IPS DF 6.9 (cell line): ENCODE data around the gene PARD6G.
A peak's percentile ranks its signal among the peaks of the same experiment; 100 is the strongest.
"Not testable (repeated sequence)": the region's sequence is repeated elsewhere in the genome, so short reads cannot be mapped to it uniquely, and the experiment has no call there.

Experiments
- DNase-seq: peaks from one replicate; pipeline ENCODE4 v3.0.0-alpha.2; 2013; ENCODE audit warnings: low read depth, low spot score
- H3K27ac ChIP-seq: one replicate; pipeline ENCODE4 v1.5.1; 2013; ENCODE audit warnings: low read length, control low read depth
- H3K27me3 ChIP-seq: 2 replicates; pipeline ENCODE4 v1.6.1; 2013; ENCODE audit warnings: mild to moderate bottlenecking, low read length; ENCODE audit not compliant: control insufficient read depth, insufficient read depth
- H3K36me3 ChIP-seq: 2 replicates; pipeline ENCODE4 v1.6.1; 2013; ENCODE audit warnings: low read length; ENCODE audit not compliant: control insufficient read depth, insufficient read depth
- H3K4me1 ChIP-seq: 2 replicates; pipeline ENCODE4 v1.6.1; 2013; ENCODE audit warnings: low read length; ENCODE audit not compliant: control insufficient read depth, insufficient read depth
- H3K4me3 ChIP-seq: 2 replicates; pipeline ENCODE4 v1.5.1; 2013; ENCODE audit warnings: mild to moderate bottlenecking, low read length
- H3K9me3 ChIP-seq: 2 replicates; pipeline ENCODE4 v1.6.1; 2013; ENCODE audit warnings: low read length, inconsistent platforms; ENCODE audit not compliant: control insufficient read depth, insufficient read depth
- WGBS: extraction: QIAGEN DNeasy Blood & Tissue Kit; methylation state at CpG from one replicate; pipeline ENCODE4 v1.1.7; 2013; ENCODE audit warnings: mixed read lengths, missing lambda C conversion rate; ENCODE audit not compliant: insufficient read length, insufficient coverage; 5-methylcytosine and 5-hydroxymethylcytosine counted together

Gene PARD6G, protein sequence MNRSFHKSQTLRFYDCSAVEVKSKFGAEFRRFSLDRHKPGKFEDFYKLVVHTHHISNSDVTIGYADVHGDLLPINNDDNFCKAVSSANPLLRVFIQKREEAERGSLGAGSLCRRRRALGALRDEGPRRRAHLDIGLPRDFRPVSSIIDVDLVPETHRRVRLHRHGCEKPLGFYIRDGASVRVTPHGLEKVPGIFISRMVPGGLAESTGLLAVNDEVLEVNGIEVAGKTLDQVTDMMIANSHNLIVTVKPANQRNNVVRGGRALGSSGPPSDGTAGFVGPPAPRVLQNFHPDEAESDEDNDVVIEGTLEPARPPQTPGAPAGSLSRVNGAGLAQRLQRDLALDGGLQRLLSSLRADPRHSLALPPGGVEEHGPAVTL

DNA sequence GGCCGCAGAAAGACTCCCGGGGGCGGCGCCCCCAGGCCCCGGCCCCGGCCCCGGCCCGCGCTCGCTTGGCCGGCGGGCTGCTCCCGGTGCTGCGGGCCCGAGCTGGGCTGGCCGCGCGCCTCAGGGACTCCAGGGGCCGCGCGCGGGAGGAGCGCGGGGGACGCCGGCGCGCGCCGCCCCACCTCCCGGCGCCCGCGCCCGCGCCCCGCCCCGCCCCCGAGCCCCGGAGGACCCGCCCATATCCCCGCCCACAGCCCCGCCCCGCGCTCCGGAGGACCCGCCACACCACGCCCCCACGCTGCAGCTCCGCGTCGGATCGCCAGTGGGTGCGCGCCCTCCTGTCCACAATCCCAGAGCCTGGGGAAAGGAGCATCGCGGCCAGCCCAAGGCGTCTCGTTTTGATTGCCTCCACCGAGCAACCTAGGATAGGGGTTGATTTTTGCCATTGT lies at the start of gene PARD6G:
Gene PARD6G (minus strand): TSS at position 122 of the 449 bp plus-strand sequence. CDS start 166 bp downstream, outside the sequence.
- Histone ChIP-seq H3K27ac (no peak within 1 kb of the TSS), H3K27me3 (no peaks in the 10 kb centered on the region), H3K36me3 (no peaks in the 10 kb centered on the region), H3K9me3 (no peaks in the 10 kb centered on the region), H3K4me1 (no peaks in the 10 kb centered on the region), H3K4me3 (peak within 1 kb of the TSS; percentile 55)
- DNase-seq = no peak
- no CpG with 5 or more reads among the region's 60 CpGs for WGBS

DNA sequence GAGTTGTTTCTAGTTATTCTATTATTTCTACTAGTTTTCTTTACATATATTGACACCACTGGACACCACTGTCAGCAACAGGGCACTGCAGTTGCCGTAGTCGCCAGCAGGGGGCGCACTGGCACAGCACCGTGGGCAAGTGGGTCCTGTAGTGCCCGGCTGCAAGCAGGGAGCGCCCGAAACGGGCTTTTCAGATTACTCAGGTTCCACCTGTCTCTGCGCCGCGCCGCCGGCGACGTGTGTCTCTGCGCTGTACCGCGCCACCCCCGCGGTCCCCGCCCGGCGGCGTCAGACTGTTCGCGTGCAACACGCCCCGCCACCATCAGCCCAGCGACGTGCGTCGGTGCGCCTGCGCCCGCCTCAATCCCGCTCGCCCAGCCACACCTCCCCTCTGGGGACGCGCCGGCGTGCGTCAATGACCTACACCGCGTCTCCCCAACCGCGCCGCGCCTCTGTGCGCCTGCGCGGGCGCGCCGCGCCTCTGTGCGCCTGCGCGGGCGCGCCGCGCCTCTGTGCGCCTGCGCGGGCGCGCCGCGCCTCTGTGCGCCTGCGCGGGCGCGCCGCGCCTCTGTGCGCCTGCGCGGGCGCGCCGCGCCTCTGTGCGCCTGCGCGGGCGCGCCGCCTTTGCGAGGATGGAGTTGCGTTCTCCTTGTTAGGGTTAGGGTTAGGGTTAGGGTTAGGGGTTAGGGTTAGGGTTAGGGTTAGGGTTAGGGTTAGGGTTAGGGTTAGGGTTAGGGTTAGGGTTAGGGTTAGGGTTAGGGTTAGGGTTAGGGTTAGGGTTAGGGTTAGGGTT lies 15.1 kb upstream of the PARD6G start:
- H3K27ac ChIP-seq, H3K4me3 ChIP-seq, H3K9me3 ChIP-seq, DNase-seq, H3K36me3 ChIP-seq, H3K4me1 ChIP-seq, H3K27me3 ChIP-seq: not testable (repeated sequence)
- WGBS = no CpG with 5 or more reads among the region's 91 CpGs

DNA sequence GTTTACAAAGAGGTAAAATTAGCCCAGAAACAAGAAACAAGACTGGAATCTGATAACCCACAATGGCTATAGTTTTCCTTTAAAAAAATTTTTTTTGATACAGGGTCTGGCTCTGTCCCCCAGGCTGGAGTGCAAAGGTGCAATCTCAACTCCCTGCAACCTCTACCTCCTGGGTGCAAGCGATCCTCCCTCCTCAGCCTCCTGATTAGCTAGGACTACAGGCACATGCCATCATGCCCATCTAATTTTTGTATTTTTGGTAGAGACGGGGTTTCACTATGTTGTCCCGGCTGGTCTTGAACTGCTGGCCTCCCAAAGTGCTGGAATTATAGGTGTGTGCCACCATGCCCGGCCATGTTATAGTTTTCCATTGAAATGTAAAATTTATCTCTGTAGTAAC lies 12.3 kb upstream of the PARD6G start:
- no peak overlapping the region for H3K27ac ChIP-seq
- no peaks in the 10 kb centered on the region; the same call in 1 of the 2 replicates for H3K9me3 ChIP-seq
- no peak for DNase-seq
- no peaks in the 10 kb centered on the region for H3K27me3 ChIP-seq
- H3K36me3 ChIP-seq = no peaks in the 10 kb centered on the region
- H3K4me1 ChIP-seq = no peaks in the 10 kb centered on the region
- no peak overlapping the region for H3K4me3 ChIP-seq
- no CpG with 5 or more reads among the region's 4 CpGs for WGBS

DNA sequence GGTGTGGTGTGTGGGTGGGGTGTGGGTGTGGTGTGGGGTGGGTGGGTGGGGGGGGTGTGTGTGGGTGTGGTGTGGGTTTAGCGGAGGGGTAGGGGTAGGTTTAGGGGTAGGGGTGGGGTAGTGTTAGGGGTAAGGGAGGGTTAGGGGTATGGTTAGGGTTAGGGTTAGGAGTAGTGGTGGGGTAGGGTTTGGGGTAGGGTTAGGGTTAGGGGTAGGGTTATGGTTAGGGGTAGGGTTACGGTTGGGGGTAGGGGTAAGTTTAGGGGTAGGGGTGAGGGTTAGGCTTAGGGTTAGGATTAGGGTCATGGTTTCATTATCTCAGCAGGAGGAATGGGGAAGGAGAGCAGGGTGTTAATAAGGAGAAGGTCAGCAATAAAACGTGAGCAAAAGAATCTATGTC lies 11.3 kb upstream of the PARD6G start:
- no peak overlapping the region for H3K27ac ChIP-seq
- no peaks in the 10 kb centered on the region for H3K36me3 ChIP-seq
- 100% methylated on average over 1 of the region's 3 CpGs for WGBS
- no peaks in the 10 kb centered on the region for H3K27me3 ChIP-seq
- no peaks in the 10 kb centered on the region; the same call in 1 of the 2 replicates for H3K9me3 ChIP-seq
- DNase-seq = no peak
- H3K4me1 ChIP-seq = no peaks in the 10 kb centered on the region
- no peak overlapping the region for H3K4me3 ChIP-seq

GRCh38 chr18:80257579-80258543 lies 10.5 kb upstream of the PARD6G start:
- not testable (repeated sequence) for H3K4me1 ChIP-seq, H3K27ac ChIP-seq, H3K9me3 ChIP-seq, H3K27me3 ChIP-seq, H3K36me3 ChIP-seq, DNase-seq, H3K4me3 ChIP-seq
- no CpG with 5 or more reads among the region's 12 CpGs for WGBS

- no peaks in the 10 kb centered on the region for H3K36me3 ChIP-seq
- no CpG with 5 or more reads among the region's 6 CpGs for WGBS
Observed at GRCh38 chr18:80254971-80255500, 7.7 kb upstream of the PARD6G start.

DNA sequence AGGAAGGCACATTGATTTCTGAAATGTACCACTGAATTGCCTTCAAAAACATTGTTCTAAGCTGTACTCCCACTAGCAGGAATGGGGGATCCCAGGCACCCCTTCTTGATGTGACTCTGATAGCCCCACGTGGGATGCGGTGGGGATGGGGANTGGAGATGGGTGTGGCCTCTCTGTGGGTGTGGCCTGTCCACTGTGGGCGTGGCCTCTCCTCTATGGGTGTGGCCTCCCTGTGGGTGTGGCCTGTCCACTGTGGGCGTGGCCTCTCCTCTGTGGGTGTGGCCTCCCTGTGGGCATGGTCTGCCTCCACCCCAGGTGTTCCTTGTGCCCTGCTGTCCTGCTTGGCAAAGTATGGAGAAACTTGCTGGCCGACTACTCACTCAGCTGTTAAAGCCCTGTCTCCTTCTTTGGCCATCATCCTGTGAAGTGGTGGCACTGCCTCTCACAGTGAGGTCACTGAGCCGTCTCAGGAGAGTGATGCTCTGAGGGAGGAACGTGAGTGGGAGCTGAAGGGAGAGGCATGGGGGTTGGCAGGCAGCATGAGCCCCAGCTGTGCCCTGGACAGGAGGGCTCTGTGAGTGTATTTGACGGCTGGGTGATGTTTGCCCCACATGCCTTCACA lies 6.7 kb upstream of the PARD6G start:
- Histone ChIP-seq H3K9me3 (no peaks in the 10 kb centered on the region; the same call in 1 of the 2 replicates), H3K4me1 (no peaks in the 10 kb centered on the region), H3K27me3 (no peaks in the 10 kb centered on the region), H3K27ac (no peak overlapping the region), H3K36me3 (no peaks in the 10 kb centered on the region), H3K4me3 (no peak overlapping the region)
- no peak for DNase-seq
- no CpG with 5 or more reads among the region's 8 CpGs for WGBS

More at GRCh38 chr18:80254971-80255500, 7.7 kb upstream of the PARD6G start:
- no peak overlapping the region for H3K27ac ChIP-seq
- H3K4me3 ChIP-seq = no peak overlapping the region
- no peaks in the 10 kb centered on the region for H3K4me1 ChIP-seq
- no peak for DNase-seq
- no peaks in the 10 kb centered on the region; the same call in 1 of the 2 replicates for H3K9me3 ChIP-seq
- H3K27me3 ChIP-seq = no peaks in the 10 kb centered on the region

GRCh38 chr18:80253236-80253635 lies 5.9 kb upstream of the PARD6G start:
- H3K4me1 ChIP-seq = no peaks in the 10 kb centered on the region
- no peaks in the 10 kb centered on the region; the same call in 1 of the 2 replicates for H3K9me3 ChIP-seq
- no peaks in the 10 kb centered on the region for H3K27me3 ChIP-seq
- H3K4me3 ChIP-seq = no peak overlapping the region
- WGBS = no CpG with 5 or more reads among the region's 8 CpGs
- no peak overlapping the region for H3K27ac ChIP-seq
- H3K36me3 ChIP-seq = no peaks in the 10 kb centered on the region
- DNase-seq = no peak

DNA sequence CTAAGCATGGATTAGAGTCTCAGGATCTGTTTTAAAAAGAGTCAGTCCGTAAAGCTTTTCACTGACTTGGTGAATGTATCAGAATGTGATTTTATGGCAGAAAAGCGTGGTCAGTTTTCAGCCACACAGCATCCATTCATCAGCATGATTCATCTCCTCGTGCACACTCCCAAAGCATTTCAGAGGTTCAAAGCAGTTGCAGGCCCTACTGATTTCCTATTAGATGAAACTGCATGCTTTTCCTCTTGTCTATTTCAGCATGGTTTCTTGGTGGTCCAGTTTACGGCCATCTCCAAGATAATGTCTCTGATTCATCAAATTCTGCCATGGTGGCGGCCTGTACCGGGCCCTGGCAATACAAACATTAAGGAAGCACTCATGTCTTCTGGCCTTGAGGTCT lies 4.8 kb upstream of the PARD6G start:
- no peaks in the 10 kb centered on the region; the same call in 1 of the 2 replicates for H3K9me3 ChIP-seq
- H3K4me3 ChIP-seq = no peak overlapping the region
- H3K4me1 ChIP-seq = no peaks in the 10 kb centered on the region
- no peak overlapping the region for H3K27ac ChIP-seq
- no CpG with 5 or more reads among the region's 6 CpGs for WGBS
- no peak for DNase-seq
- no peaks in the 10 kb centered on the region for H3K27me3 ChIP-seq
- H3K36me3 ChIP-seq = no peaks in the 10 kb centered on the region
